ENCODE measurements around the gene RPL11.

GRCh38 chr1:23650344-23650990, 41.1 kb upstream of the RPL11 start:
- TF ChIP-seq CTCF (IDR thresholded peaks at IDR 0.05 in 4 of 5, conservative IDR thresholded peaks at IDR 0.05 in 1 of 5) (no peak), POLR2A (IDR thresholded peaks at IDR 0.05) (no peak)

All from gastrocnemius medialis (tissue), 4 donors.